K562 (cell line): ENCODE data around the gene HSPA2. TPM values are rescaled to one million over a fixed set of nuclear protein-coding genes. Genes with fewer than 3 reads are reported as not detected.

Source experiments
- BDP1 ChIP-seq: IDR thresholded peaks from 3 replicates; pipeline ENCODE4 v1.6.1; 2011; ENCODE audit not compliant: insufficient read length, insufficient read depth
- BRF2 ChIP-seq: IDR thresholded peaks from 3 replicates; pipeline ENCODE4 v1.6.1; 2011; ENCODE audit warnings: borderline replicate concordance, mild to moderate bottlenecking; ENCODE audit not compliant: insufficient read length, insufficient read depth
- EGR1 ChIP-seq: fragments of 450-650 bp; conservative IDR thresholded peaks from 2 replicates; pipeline ENCODE4 v1.6.1; 2017; ENCODE audit warnings: mild to moderate bottlenecking
- GTF2B ChIP-seq: IDR thresholded peaks from 2 replicates; pipeline ENCODE4 v1.6.1; 2011; ENCODE audit not compliant: insufficient read length; ENCODE audit errors: extremely low read depth
- HINFP ChIP-seq: fragments of 450-650 bp; conservative IDR thresholded peaks from 2 replicates; pipeline ENCODE4 v1.6.1; 2016; ENCODE audit warnings: missing genetic modification characterization, low read depth, mild to moderate bottlenecking, control low read depth, missing compliant biosample characterization
- PHF8 ChIP-seq: fragments of 200-600 bp; sonication (generic); IDR thresholded peaks from 2 replicates; pipeline ENCODE4 v1.6.1; 2012; ENCODE audit warnings: mixed run types, mild to moderate bottlenecking, inconsistent platforms, low read length, moderate library complexity, borderline replicate concordance
- PPARD ChIP-seq: fragments of 250-450 bp; sonication (Bioruptor Pico); IDR thresholded peaks from 2 replicates; pipeline ENCODE4 v1.8.0; 2022; ENCODE audit warnings: inconsistent platforms, mild to moderate bottlenecking, moderate library complexity
- SPI1 ChIP-seq: IDR thresholded peaks from 2 replicates; pipeline ENCODE4 v1.6.1; 2011; ENCODE audit warnings: low read depth, low read length, control low read depth, borderline replicate concordance
- TARDBP ChIP-seq: fragments of 450-650 bp; IDR thresholded peaks from 2 replicates; pipeline ENCODE4 v1.6.1; 2016
- TRIM25 ChIP-seq: fragments of 450-650 bp; IDR thresholded peaks from 2 replicates; pipeline ENCODE4 v1.7.0; 2016; ENCODE audit warnings: borderline replicate concordance
- YY1 ChIP-seq, 3 experiments: IDR thresholded peaks; 2 replicates each; pipeline ENCODE4 v1.6.1; 2011; ENCODE audit warnings: low read length in 2 of 3, mild to moderate bottlenecking in 2 of 3, moderate library complexity in 2 of 3, borderline replicate concordance in 1 of 3, control low read depth in 1 of 3, low read depth in 1 of 3; ENCODE audit not compliant: insufficient read depth in 3 of 3, insufficient replicate concordance in 2 of 3, control insufficient read depth in 1 of 3, insufficient read length in 1 of 3; ENCODE audit errors: extremely low read depth in 1 of 3
- ZBTB2 ChIP-seq: fragments of 450-650 bp; IDR thresholded peaks from 2 replicates; pipeline ENCODE4 v1.6.1; 2016; ENCODE audit warnings: antibody characterized with exemption
- ZC3H8 ChIP-seq: fragments of 450-650 bp; IDR thresholded peaks from 2 replicates; pipeline ENCODE4 v1.6.1; 2017
- ZSCAN32 ChIP-seq: fragments of 450-650 bp; formaldehyde crosslinking; IDR thresholded peaks from 2 replicates; pipeline ENCODE4 v1.4.0; 2020; ENCODE audit warnings: mild to moderate bottlenecking, moderate library complexity
- polyA plus RNA-seq, 8 experiments: library from polyadenylated mRNA; depleted of rRNA in 4 of 8; stranded (reverse) in 5 of 8; unstranded in 3 of 8; fragments of >200 nt; fragmentation: Nextera tagmentation in 2 of 8; fragmentation: Illumina TruSeq in 1 of 8; extraction: Ambion mirVana in 2 of 8; extraction: Trizol in 1 of 8; gene quantifications; 2 replicates each; pipeline versions ENCODE4 v1.2.1 to v1.2.3, GENCODE V29; 2011 to 2014; ENCODE audit warnings: inconsistent platforms in 1 of 8, missing spikeins in 1 of 8
- total RNA-seq, 7 experiments: library from RNA; depleted of rRNA in 6 of 7; stranded (reverse); fragments of >200 nt in 6 of 7; fragmentation: Illumina TruSeq in 2 of 7; extraction: Trizol in 2 of 7; gene quantifications; 2 replicates each; pipeline versions ENCODE4 v1.2.1 to v1.2.3, GENCODE V29; 2011 to 2021; ENCODE audit warnings: low replicate concordance in 1 of 7
- TF ChIP-seq, protein P1 (sequence below): IDR thresholded peaks from 2 replicates; pipeline ENCODE4 v1.6.1; 2014; ENCODE audit warnings: antibody characterized with exemption
- TF ChIP-seq, protein P2 (sequence below): sonication (generic); formaldehyde crosslinking; IDR thresholded peaks from 2 replicates; pipeline ENCODE4 v1.8.0; 2022; ENCODE audit warnings: missing genetic modification reagents, mild to moderate bottlenecking, moderate library complexity, borderline replicate concordance

HSPA2 gene
- total and polyA plus RNA-seq, 9 of the 15 experiments (the other 6 are each of a cell fraction or from before 2014, with no cell fraction given) = not detected

- no peak for TF ChIP-seq TRIM25
- TF ChIP-seq HINFP (tag) = 0 out of 2 replicates have a peak, but pooled peaks have one; percentile 30
- 0 out of 2 replicates have a peak, but pooled peaks have one; percentile 6 for TF ChIP-seq SPI1
- no peak for TF ChIP-seq ZC3H8
- 0 out of 2 replicates have a peak, but pooled peaks have one; percentile 7 for TF ChIP-seq TARDBP
- peak; percentile 10 for TF ChIP-seq GTF2B
- TF ChIP-seq, protein P1, sequence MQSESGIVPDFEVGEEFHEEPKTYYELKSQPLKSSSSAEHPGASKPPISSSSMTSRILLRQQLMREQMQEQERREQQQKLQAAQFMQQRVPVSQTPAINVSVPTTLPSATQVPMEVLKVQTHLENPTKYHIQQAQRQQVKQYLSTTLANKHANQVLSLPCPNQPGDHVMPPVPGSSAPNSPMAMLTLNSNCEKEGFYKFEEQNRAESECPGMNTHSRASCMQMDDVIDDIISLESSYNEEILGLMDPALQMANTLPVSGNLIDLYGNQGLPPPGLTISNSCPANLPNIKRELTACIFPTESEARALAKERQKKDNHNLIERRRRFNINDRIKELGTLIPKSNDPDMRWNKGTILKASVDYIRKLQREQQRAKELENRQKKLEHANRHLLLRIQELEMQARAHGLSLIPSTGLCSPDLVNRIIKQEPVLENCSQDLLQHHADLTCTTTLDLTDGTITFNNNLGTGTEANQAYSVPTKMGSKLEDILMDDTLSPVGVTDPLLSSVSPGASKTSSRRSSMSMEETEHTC = no peak
- TF ChIP-seq PHF8 = peak; percentile 44; the same call in 1 of the 2 replicates
- TF ChIP-seq ZBTB2 = no peak
- TF ChIP-seq BRF2 = no peak
- TF ChIP-seq PPARD = no peak
- TF ChIP-seq BDP1 = no peak
- TF ChIP-seq, protein P2, sequence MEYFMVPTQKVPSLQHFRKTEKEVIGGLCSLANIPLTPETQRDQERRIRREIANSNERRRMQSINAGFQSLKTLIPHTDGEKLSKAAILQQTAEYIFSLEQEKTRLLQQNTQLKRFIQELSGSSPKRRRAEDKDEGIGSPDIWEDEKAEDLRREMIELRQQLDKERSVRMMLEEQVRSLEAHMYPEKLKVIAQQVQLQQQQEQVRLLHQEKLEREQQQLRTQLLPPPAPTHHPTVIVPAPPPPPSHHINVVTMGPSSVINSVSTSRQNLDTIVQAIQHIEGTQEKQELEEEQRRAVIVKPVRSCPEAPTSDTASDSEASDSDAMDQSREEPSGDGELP = peak; percentile 82
- peak in 1 of 3 experiments; percentile 38 for TF ChIP-seq YY1 (IDR thresholded peaks at IDR 0.05; ENCODE audit: borderline replicate concordance in 1 of 3, control insufficient read depth in 1 of 3, extremely low read depth in 1 of 3, insufficient read depth in 3 of 3, insufficient read length in 1 of 3, insufficient replicate concordance in 2 of 3, low read depth in 1 of 3, low read length in 2 of 3)
- peak; percentile 68 for TF ChIP-seq EGR1
- TF ChIP-seq ZSCAN32 = no peak
These were observed 36.1 kb upstream of the HSPA2 start, which contains the start of gene ZBTB1 (continued) for GRCh38 chr14:64504310-64504896.
